K562 (cell line): ENCODE measurements around the gene ERGIC1. TPM values are rescaled to one million over a fixed set of nuclear protein-coding genes. Genes with fewer than 3 reads are reported as not detected.

Experiments
- CBX5 ChIP-seq: IDR thresholded peaks from 2 replicates; pipeline ENCODE4 v1.6.1; 2014; ENCODE audit warnings: low read depth, borderline replicate concordance
- CHD2 ChIP-seq: IDR thresholded peaks from 2 replicates; pipeline ENCODE4 v1.6.1; 2011; ENCODE audit warnings: low read depth, low read length
- CSDE1 ChIP-seq, 2 experiments: fragments of 450-650 bp; IDR thresholded peaks; 2 replicates each; pipeline ENCODE4 v1.6.1; 2016; ENCODE audit warnings: mild to moderate bottlenecking in 1 of 2
- DLX4 ChIP-seq: fragments of 250-450 bp; sonication (Bioruptor Pico); IDR thresholded peaks from 2 replicates; pipeline ENCODE4 v1.6.1; 2021; ENCODE audit warnings: mild to moderate bottlenecking
- GABPA ChIP-seq: fragments of 200-800 bp; sonication (Bioruptor generic); conservative IDR thresholded peaks from 2 replicates; pipeline ENCODE4 v1.6.1; 2016; ENCODE audit warnings: low read depth, missing genetic modification characterization, missing compliant biosample characterization
- ILF3 ChIP-seq: fragments of 450-650 bp; IDR thresholded peaks from 2 replicates; pipeline ENCODE4 v1.6.1; 2018; ENCODE audit warnings: antibody characterized with exemption, mild to moderate bottlenecking, moderate library complexity, borderline replicate concordance
- KLF16 ChIP-seq: IDR thresholded peaks from 2 replicates; pipeline ENCODE4 v1.6.1; 2016; ENCODE audit warnings: antibody characterized with exemption
- MLLT1 ChIP-seq, 2 experiments: fragments of 450-650 bp; IDR thresholded peaks; 2 replicates each; pipeline ENCODE4 v1.6.1; 2016
- NCOR1 ChIP-seq: fragments of 450-650 bp; IDR thresholded peaks from 2 replicates; pipeline ENCODE4 v1.6.1; 2016; ENCODE audit warnings: mild to moderate bottlenecking, moderate library complexity
- NFE2 ChIP-seq: IDR thresholded peaks from 2 replicates; pipeline ENCODE4 v1.6.1; 2014; ENCODE audit warnings: antibody characterized with exemption, low read depth
- NR4A1 ChIP-seq, 2 experiments: fragments of 250-450 bp in 1 of 2; fragments of 450-650 bp in 1 of 2; sonication (Bioruptor Pico) in 1 of 2; IDR thresholded peaks; 2 replicates each; pipeline versions ENCODE4 v1.4.0 to v1.6.1; 2016 to 2020; ENCODE audit warnings: mild to moderate bottlenecking in 2 of 2, missing compliant biosample characterization in 1 of 2, missing genetic modification characterization in 1 of 2, moderate library complexity in 1 of 2
- PKNOX1 ChIP-seq: fragments of 450-650 bp; IDR thresholded peaks from 2 replicates; pipeline ENCODE4 v1.6.1; 2016
- RB1 ChIP-seq: fragments of 450-650 bp; IDR thresholded peaks from 2 replicates; pipeline ENCODE4 v1.6.1; 2017; ENCODE audit warnings: low read depth, mild to moderate bottlenecking
- TCFL5 ChIP-seq: fragments of 250-450 bp; sonication (Bioruptor Pico); conservative IDR thresholded peaks from 2 replicates; pipeline ENCODE4 v1.6.1; 2021; ENCODE audit warnings: mild to moderate bottlenecking, moderate library complexity, matching md5 sums
- ZFP36 ChIP-seq: fragments of 150-350 bp; IDR thresholded peaks from 2 replicates; pipeline ENCODE4 v1.6.1; 2018; ENCODE audit warnings: low read length, low read depth; ENCODE audit not compliant: partially characterized antibody
- ZNF592 ChIP-seq: fragments of 450-650 bp; IDR thresholded peaks from 2 replicates; pipeline ENCODE4 v1.6.1; 2017; ENCODE audit warnings: antibody characterized with exemption, mild to moderate bottlenecking
- polyA plus RNA-seq, 8 experiments: library from polyadenylated mRNA; depleted of rRNA in 4 of 8; stranded (reverse) in 5 of 8; unstranded in 3 of 8; fragments of >200 nt; fragmentation: Nextera tagmentation in 2 of 8; fragmentation: Illumina TruSeq in 1 of 8; extraction: Ambion mirVana in 2 of 8; extraction: Trizol in 1 of 8; gene quantifications; 2 replicates each; pipeline versions ENCODE4 v1.2.1 to v1.2.3, GENCODE V29; 2011 to 2014; ENCODE audit warnings: inconsistent platforms in 1 of 8, missing spikeins in 1 of 8
- total RNA-seq, 7 experiments: library from RNA; depleted of rRNA in 6 of 7; stranded (reverse); fragments of >200 nt in 6 of 7; fragmentation: Illumina TruSeq in 2 of 7; extraction: Trizol in 2 of 7; gene quantifications; 2 replicates each; pipeline versions ENCODE4 v1.2.1 to v1.2.3, GENCODE V29; 2011 to 2021; ENCODE audit warnings: low replicate concordance in 1 of 7

Gene ERGIC1
- total and polyA plus RNA-seq, 9 of the 15 experiments (the other 6 are each of a cell fraction or from before 2014, with no cell fraction given): 5.5 to 68.4 (median 36.4) TPM

- TF ChIP-seq NFE2: peak; percentile 91
- TF ChIP-seq RB1: no peak
- TF ChIP-seq DLX4: no peak
- TF ChIP-seq GABPA: 0 out of 2 replicates have a peak, but pooled peaks have one; percentile 27
- no peak for TF ChIP-seq CHD2
- peak; percentile 96 for TF ChIP-seq ZNF592
- no peak for TF ChIP-seq KLF16
- no peak for TF ChIP-seq CSDE1 (IDR thresholded peaks at IDR 0.05)
- no peak; the same call in 1 of the 2 replicates for TF ChIP-seq NCOR1
- peak; percentile 21 for TF ChIP-seq ZFP36
- TF ChIP-seq NR4A1 (CRISPR knock-in tag; IDR thresholded peaks at IDR 0.05): no peak
- 0 out of 2 replicates have a peak, but pooled peaks have one; percentile 48 for TF ChIP-seq NR4A1 (tag; IDR thresholded peaks at IDR 0.05)
- TF ChIP-seq MLLT1 (IDR thresholded peaks at IDR 0.05): peak in 1 of 2 experiments; percentile 72; a peak in 2 of 4 replicates
- TF ChIP-seq PKNOX1: peak; percentile 66
- TF ChIP-seq CBX5: no peak
- TF ChIP-seq ILF3: no peak
- TF ChIP-seq TCFL5: peak; percentile 27; the same call in 1 of the 2 replicates
Measured at GRCh38 chr5:172881691-172882370, 47.8 kb downstream of the ERGIC1 start (continued).
